GM18870 (cell line): ENCODE data around the gene ABHD17C.

Experiments
- ATAC-seq: cut with Tn5 transposase; IDR thresholded peaks from one replicate; pipeline ENCODE4 v1.9.1; 2021; ENCODE audit warnings: moderate library complexity; ENCODE audit not compliant: unreplicated experiment

ABHD17C gene

DNA sequence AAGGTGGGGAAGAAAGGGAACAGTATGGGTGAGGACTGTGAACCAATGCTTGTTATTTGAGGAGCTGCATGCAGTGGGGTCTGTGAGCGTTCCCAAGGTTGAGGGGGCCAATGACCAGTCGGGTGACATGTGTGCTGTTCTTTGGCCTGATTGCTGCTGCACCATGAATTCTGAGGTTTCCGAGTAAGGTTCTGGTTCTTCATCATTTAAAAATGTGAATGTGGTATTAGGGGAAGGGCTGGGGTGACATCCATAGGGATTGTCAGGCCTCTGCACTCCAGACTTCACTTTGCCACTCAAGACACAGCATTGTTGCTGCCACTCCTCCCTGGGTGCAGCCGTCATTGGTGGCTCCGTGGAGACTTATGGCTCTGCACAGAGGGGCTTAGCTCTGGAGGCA lies 32.5 kb downstream of the ABHD17C start:
- no peak for ATAC-seq

DNA sequence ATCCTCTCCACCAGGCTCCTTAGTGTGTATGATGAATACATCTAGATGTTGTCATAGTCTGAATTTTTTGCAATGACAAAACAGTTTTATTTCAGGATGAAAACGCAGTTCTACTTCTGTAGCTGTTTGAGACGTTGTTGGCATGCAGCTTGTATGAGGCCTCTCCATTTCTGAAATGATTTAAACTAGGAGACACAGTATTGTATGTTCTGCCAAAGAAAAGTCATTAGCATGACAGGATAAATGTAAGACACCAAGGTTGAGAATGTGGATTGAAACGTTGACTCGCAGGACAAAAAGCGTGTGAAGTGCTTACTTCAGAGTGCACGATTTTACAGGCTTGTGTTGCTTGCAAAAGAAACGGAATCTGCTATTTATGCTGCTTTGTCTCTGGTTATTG lies 35.3 kb downstream of the ABHD17C start:
- ATAC-seq, result no peak

DNA sequence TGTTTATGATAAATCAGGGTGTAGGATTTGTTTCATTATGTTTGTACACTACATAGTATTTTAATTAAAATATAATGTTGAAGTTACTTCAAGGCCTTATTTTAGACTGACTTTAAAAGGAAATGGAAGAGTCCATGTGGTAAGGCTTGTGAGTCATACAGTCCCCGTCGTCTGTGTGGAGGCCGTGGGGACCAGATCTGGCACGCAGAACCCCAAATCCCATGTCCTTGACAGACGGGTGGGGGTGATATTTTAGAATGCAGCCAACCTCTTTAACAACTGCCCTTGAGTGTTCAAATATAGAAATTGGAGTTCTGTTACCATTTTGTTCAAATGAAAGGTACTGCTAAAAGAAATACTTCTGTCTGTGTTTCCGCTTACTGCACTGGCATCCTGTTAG lies 35.8 kb downstream of the ABHD17C start:
- no peak for ATAC-seq

DNA sequence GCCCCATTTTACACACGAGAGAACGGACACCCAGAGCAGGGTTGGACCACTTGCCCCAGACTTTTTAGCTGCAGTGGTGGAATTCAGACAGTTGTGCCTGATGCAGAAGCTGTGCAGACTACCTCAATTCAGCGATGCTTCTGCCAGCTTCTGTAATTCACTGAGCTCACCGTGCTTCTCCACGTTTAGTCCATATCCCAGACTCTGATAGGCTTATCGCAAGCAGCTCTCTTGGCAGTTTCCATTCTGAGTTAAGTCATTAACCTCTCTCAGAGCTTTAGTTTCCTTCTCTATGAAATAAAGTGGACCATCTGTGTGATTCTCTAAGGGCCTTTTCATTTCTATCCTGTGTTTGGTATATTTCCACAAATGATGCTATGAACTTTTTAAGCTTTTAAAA lies 37.1 kb downstream of the ABHD17C start:
- no peak for ATAC-seq

DNA sequence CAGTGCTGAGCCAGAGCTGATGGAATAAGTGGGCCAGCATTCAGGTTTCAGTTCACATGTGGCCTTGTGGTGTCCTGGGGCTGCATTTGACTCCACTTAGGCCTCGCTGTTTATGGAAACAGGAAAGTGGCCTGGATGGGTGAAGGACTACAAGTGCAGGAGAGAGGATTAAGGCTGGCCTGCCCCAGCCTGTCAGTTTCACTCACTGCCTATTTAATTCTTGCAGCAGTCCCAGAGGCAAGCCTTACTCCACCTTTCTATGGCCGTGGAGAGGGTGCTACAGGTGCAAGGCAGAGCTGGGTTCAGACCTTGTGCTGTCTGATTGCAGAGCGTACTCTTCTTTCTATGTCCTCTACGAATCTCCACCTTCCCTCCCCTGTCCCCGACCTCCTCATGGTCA lies 37.7 kb downstream of the ABHD17C start:
- ATAC-seq, result no peak

DNA sequence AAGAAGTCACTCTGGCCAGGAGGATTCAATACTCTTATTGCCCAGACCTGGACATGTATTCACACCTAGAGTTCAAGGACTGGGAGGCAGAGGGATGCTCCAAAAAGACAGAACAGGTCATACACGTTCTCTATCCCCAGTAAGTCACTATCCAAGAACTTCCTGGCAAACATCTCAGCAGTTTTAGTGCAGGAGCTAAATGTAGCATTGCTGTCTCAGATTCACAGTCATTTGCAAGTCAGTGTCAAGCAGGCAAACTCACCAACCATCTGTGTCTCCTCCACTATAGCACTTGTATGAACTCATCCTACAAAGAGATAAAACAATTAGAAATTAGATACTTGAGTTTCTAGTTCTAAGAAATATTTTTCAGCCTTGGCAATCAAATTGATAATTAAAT lies 38.4 kb downstream of the ABHD17C start:
- no peak for ATAC-seq

DNA sequence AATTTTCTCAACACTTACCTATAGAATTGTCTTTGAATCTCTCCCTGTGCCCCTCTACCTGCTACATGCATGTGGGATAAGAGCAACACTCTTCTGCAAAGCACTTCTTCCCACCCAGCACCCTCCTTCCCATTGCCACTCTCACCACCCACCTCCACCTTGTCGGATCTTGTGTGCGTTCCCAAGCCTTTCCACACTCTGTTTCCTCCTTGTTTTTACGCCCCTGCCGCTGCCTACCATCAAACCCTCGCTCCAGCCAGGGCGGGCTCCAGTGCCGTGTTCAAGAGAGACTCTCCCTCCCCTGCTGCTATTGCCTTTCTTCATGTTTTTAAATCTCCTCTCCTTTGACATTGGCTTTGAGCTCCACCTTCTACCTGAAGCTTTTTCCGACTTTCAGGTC lies 40.2 kb downstream of the ABHD17C start:
- ATAC-seq, result no peak

DNA sequence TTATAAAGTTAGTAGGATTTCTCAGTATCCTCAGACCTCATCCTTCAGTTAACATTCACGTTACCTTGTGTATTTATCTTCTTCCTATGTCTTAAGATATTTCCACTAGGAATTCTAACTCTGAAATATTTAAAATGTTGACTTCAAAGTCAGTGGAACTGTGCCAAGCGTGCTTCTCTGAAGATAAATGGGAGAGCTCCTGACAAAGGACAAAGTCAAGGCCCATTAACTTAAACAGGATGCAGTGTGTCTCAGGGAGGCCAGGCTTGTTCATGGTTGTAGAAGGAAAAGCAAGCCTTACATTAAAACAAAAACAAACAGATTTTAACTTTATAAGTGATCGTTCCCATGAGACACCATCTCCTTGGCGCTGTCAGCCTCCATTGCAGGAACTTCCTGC lies 41.5 kb downstream of the ABHD17C start:
- no peak for ATAC-seq

DNA sequence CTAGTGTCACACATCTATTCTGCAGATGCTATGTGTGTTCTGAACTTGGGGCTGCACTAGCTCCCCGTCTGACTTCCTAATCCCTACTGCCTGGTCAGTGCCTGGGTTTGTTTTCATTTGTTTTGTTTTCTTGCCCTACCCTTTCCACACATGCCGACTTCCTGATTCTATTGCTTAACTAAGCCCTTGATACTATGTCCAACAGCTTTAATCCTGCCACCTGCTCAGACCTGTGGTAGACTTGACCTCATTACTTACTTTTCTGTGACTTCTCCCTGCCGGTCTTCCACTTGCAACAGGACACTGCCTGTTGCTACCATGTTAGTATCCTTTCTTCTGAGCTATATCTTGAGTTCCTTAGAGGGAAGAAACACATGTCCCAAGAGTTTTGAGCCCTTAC lies 44.8 kb downstream of the ABHD17C start:
- no peak for ATAC-seq

DNA sequence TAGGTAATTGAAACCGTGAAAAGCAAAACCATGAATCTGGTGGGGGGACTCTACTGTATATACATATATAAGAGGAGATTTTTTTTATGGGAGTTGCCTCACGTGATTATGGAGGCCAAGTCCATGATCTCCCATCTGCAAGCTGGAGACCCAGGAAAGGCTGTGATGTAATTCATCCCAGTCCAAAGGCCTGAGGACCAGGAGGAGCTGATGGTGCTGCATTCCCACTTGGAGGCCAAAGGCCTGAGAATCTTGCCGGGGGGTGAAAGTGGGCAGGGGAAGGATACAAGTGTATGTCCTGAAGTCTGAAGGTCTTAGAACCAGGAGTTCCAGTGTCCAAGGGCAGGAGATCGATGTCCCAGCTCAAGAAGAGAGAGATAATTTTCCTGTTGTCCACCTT lies 47.0 kb downstream of the ABHD17C start:
- no peak for ATAC-seq

DNA sequence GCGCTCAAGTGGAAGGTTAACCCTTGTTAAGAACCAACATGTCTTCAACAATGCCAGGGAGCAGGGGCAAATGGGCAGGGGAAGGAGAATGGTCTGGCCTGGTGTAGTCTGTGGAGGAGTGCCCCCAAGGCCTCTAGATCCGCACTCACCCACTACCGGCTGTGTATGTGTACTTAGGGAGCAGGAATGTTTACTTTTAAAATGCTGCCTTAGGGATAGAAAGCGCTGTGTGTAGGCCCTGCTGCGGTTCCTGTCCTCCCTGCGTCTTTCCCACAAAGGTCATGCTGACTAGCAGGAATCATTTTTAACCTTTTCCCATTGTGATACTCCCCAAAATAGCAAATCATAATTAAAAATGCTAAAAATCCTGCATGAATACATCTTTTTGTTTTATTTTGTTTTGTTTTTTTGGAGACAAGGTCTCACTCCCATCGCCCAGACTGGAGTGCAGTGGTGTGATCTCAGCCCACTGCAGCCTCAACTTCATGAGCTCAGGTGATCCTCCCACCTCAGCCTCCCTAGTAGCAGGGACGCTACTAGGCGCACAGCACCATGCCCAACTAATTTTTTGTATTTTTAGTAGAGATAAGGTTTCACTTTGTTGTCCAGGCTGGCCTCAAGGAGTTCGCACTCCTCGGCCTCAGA lies 48.2 kb downstream of the ABHD17C start:
- no peak for ATAC-seq

DNA sequence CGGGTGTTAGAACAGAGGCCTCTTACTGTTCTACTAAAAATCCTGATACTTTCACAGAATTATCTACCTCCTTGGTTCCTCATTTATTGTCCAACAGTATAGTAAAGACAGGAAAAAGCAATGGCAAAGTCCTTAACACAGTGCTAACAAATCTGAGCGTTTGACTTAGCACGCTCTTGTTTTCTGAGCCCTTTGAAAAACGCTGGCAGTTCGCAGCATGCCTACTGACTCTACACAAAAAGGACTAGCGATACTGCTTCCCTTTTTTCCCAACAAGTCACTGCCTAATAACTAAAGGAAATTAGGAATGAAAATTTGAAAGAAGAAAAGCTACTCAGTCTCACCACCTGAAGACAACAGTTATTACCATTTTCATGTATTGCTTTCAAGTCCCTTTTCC lies 49.3 kb downstream of the ABHD17C start:
- no peak for ATAC-seq

DNA sequence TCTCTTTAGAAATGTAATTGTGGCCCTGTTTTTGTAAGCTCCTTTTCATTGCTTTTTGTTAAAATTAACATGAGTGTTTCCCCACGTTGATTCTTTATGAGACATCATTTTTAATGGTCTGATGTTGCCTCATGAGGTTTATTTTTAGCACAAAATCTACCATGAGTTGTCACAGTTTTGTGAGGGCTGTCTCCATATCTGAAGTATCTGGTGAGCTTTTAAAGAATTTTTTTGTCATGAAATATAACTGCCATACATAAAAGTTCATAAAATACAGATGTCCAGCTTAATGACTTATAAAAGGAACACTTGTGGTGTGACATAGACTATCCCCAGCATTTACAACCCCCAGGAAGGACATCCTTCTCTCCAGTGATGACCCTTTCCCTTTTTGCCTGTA lies 49.7 kb downstream of the ABHD17C start:
- no peak for ATAC-seq

DNA sequence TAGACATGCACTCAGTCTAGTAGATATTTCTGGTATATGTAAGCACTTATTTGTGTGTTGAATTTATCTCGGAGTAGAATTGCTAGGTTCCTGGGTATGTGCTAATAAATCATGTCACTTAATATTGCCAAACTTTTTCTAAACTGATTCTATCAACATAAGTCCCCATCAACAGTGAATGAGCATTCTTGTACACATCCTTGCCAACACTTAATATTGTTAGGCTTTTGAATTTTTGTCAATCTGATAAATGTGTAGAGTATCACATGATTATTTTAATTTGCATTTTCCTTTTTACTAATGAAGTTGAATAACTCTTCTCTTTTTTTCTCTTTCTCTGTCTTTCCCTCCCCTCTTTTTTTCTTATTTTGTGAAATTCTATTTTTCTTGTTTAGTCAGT lies 50.8 kb downstream of the ABHD17C start:
- no peak for ATAC-seq

DNA sequence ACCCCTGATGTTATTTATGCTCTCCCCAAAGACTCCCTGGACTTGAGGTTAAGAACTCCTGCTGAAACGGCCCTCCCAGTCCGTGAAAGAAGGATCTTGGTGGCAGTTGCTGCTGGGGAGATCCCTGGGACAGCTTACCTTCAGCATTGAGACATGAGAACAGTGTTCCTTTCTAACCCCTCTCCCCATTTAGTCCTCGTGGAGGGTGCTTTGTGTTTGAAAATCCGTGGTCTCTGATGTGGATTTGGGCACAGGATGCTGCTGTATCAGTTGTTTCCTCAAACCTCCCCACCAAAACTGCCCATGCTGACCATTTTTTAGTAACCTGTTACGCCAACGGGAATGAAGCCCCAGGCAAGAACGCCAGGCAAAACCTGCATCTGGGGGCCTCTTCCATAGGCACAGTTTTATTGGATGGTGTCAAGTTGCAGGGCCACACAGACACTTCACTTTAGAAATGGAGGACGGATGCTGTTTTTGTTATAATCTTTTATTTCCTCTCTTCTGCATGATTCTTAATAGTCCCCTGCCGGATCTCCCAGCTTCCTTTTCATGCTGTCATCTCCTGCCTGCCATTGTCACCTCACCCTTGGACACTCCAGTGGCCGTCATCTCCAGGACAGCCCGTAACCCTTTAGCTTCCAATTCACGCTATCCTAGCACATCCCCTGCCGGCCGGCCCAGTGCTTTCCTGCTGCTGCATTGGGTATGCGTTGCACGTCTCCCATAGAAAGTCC lies 52.4 kb downstream of the ABHD17C start:
- ATAC-seq, result no peak

DNA sequence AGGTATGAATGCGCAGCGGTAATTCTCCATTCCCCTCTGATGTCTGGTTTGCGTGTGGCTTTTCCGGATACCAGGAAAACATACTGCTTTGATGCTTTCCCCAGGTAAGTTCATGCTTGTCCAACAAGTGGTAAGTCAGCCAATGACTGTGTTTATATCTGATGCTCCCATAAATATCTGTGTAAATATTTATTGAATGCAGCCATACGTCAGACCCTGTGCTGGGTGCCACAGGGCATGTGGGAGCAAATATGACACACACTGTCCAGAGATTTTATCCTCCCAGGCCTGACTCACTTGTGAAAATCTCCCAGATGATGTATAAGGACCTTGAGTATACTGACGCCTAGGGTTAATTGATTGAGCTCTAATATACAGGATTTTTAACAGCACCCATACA lies 54.5 kb downstream of the ABHD17C start:
- ATAC-seq, result no peak

DNA sequence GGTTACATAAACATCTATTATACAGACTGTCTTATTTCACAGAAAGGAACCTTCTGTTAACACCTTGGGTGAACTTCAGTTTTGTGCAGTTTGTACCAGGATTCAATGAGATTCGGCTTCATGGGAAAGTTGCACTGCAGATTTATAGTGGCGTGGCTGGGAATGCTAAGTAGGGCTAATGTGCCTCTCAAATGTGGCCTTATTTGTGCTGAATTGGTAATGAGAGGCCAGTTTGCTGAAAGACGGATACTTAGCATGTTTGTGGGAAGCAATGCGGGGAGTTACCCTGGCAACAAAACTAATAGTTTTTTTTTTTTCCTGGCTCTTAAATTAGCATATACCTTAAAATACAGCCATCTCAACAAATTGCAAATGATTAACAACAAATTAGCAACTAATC lies 55.5 kb downstream of the ABHD17C start:
- no peak for ATAC-seq

DNA sequence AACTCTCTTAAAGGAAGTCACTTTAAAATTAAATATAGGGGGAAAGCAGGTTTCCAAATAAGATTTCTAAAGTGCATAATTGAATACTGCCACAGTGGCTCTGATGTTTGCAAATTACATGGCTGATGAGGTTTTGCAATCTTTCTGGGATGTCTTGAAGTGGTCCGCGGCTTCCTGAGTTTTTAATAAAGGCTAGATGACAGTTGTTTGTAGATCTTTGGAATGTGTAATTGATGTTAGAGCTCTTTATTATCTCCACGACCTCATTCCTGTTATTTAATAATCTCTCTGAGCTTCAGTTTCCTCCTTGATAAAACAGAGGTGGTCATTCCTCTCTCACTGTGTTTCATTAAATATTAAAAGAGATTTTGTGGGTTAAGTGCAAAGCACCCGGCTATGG lies 57.1 kb downstream of the ABHD17C start:
- no peak for ATAC-seq

DNA sequence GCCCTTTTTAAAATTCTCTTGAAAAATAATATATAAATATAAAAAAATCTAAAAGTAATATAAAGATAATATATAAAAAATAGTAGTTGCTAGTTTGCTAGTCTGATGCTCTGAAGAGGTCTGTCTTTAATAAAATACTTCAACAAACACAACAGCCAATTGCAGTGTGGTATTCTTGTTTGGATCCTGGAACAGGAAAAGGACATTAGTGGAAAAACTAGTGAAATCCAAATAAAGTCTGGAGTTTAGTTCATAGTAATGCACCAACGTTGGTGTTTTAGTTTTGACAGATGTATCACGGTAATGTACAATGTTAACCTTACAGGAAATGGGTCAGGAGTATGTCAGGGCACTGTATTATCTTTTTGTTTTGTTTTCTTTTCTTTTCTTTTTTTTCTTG lies 58.1 kb downstream of the ABHD17C start:
- ATAC-seq, result no peak

DNA sequence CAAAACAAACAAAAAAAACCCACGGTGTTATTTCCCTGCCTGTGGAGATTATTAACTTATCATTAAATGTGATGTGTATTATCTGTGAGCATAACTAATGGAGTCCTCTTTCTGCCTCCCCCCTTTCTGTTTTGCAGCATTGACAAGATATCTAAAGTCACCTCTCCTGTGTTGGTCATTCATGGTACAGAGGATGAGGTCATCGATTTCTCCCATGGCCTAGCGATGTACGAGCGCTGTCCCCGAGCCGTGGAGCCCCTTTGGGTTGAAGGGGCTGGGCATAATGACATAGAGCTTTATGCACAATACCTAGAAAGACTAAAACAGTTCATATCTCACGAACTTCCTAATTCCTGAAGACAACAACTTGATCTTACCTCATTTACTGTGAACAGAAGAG lies 58.9 kb downstream of the ABHD17C start:
- no peak for ATAC-seq

DNA sequence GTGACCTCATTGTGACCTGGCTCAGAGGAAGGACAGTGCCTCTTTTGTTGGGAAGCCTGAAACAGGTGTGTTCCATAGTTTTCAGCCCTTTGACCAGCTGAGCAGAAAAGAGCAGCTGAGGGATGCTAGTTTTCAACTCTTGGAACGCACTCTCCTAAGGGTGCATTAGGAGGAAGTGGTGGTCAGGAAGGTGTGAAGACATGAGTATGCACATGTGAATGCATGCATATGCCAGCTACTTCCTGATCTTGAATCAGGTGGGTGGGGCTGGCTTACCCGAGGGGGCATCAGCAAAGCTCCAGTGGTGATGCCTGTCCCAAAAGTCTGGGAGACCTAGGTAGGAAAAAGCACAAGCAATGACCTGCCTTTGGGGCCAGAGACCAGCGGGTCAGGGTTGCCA lies 60.8 kb downstream of the ABHD17C start:
- no peak for ATAC-seq

DNA sequence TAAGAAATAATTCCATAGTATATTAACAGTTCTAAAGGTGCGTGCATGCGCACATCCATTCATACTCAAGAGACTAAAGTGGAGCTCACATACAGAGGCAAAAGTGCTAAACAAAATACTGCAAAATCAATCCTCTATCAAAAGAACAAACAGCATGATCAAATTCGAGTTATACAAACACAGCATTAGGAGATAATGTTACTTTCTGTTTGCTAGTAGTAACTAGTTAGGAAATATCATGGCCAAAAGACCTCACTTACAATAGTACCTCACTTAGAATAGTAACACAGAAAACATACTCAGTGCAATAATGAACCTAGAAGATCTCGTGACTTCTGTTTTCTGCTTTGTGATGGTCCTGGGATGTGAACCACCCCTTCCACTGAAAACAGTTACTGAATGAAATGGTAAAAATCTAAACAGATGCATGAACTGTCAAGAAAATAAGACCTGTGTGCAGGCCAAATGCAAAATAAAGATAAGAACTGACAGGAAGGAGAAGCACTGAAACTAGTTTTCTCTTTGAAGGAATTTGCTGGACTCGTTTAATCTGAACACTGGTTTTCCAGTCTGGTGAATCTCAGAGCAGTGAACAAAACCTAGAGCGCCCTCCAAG lies 63.1 kb downstream of the ABHD17C start:
- no peak for ATAC-seq

DNA sequence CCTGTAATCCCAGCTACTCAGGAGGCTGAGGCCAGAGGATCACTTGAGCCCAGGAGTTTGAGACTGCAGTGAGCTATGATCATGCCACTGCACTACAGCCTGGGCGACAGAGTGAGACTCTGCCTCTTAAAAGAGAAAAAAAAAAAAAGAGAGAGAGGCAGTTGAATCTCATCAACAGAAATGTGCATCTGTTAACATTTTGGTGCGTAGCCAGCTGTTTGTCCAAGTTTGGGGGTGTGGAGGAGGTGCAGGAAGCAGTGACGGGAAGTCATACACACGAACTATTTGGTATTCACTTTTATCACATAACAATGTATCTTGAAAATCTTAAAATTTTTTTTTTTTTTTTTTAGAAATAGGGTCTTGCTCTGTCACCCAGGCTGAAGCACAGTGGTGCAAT lies 65.8 kb downstream of the ABHD17C start:
- ATAC-seq, result no peak
